Chondrocyte (in vitro differentiated cells): ENCODE data around the gene CDK14. TPM values are rescaled to one million over a fixed set of nuclear protein-coding genes. Genes with fewer than 3 reads are reported as not detected.

Experiments used
- DNase-seq: peaks from one replicate; pipeline ENCODE4 v3.0.0; 2021; ENCODE audit warnings: mixed read lengths, low spot score
- H3K27ac Mint-ChIP-seq: one replicate; pipeline ENCODE4 v1.8.0; 2021; ENCODE audit warnings: mild to moderate bottlenecking, moderate library complexity, mixed read lengths; ENCODE audit not compliant: unreplicated experiment
- H3K27me3 Mint-ChIP-seq: 2 replicates; pipeline ENCODE4 v1.8.0; 2021; ENCODE audit warnings: low read depth, mixed read lengths
- H3K36me3 Mint-ChIP-seq: 2 replicates; pipeline ENCODE4 v1.8.0; 2021; ENCODE audit warnings: low read depth, mixed read lengths
- H3K4me1 Mint-ChIP-seq: 2 replicates; pipeline ENCODE4 v1.8.0; 2021; ENCODE audit warnings: low read depth, mild to moderate bottlenecking, mixed read lengths
- H3K4me3 Mint-ChIP-seq: one replicate; pipeline ENCODE4 v1.8.0; 2021; ENCODE audit warnings: mild to moderate bottlenecking, moderate library complexity, mixed read lengths; ENCODE audit not compliant: unreplicated experiment
- H3K9me3 Mint-ChIP-seq: 2 replicates; pipeline ENCODE4 v1.8.0; 2021; ENCODE audit warnings: low read depth, mixed read lengths
- total RNA-seq: library from RNA; stranded (reverse); gene quantifications from 3 replicates; pipeline ENCODE4 v1.2.1, GENCODE V29; 2021
- TF ChIP-seq, protein P1 (sequence below): fragments of 200-600 bp; sonication (generic); IDR thresholded peaks from 2 replicates; pipeline ENCODE4 v1.5.0; 2021; ENCODE audit warnings: antibody characterized with exemption, mild to moderate bottlenecking, moderate library complexity

CDK14 gene
- total RNA-seq, 1 donor from 2014 or later = 61.4 TPM

DNA sequence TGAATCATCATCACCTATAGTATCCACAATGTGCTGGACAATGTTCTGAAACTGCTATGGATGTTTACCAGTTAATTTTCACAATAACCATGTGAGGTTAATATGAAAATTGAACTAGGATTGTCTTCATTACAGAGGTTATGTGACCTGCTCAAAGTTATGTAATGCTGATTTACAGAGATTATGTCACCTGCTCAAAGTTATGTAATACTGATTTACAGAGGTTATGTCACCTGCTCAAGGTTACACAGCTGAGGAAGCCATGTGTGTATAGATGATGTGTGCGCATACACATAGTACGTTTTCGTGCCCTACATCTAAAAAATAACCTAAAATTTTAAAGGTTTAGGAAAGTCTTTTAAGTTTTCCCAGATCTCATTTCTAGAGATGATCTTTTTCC is 298.0 kb downstream of the CDK14 start:
- no peak overlapping the region for H3K4me3 Mint-ChIP-seq
- peaks cover 3% of the 10 kb centered on the region for H3K9me3 Mint-ChIP-seq
- no peak for DNase-seq
- no peaks in the 10 kb centered on the region for H3K27me3 Mint-ChIP-seq
- H3K36me3 Mint-ChIP-seq = no peaks in the 10 kb centered on the region
- TF ChIP-seq, protein P1, sequence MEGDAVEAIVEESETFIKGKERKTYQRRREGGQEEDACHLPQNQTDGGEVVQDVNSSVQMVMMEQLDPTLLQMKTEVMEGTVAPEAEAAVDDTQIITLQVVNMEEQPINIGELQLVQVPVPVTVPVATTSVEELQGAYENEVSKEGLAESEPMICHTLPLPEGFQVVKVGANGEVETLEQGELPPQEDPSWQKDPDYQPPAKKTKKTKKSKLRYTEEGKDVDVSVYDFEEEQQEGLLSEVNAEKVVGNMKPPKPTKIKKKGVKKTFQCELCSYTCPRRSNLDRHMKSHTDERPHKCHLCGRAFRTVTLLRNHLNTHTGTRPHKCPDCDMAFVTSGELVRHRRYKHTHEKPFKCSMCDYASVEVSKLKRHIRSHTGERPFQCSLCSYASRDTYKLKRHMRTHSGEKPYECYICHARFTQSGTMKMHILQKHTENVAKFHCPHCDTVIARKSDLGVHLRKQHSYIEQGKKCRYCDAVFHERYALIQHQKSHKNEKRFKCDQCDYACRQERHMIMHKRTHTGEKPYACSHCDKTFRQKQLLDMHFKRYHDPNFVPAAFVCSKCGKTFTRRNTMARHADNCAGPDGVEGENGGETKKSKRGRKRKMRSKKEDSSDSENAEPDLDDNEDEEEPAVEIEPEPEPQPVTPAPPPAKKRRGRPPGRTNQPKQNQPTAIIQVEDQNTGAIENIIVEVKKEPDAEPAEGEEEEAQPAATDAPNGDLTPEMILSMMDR = no peak
- H3K27ac Mint-ChIP-seq = no peak overlapping the region
- H3K4me1 Mint-ChIP-seq = peaks cover 22% of the 10 kb centered on the region

GRCh38 chr7:90896458-90896857 is 300.3 kb downstream of the CDK14 start:
- Mint-ChIP-seq H3K27me3 (no peaks in the 10 kb centered on the region), H3K4me1 (peaks cover 22% of the 10 kb centered on the region), H3K4me3 (no peak overlapping the region), H3K9me3 (peaks cover 3% of the 10 kb centered on the region), H3K36me3 (peaks cover 4% of the 10 kb centered on the region), H3K27ac (no peak overlapping the region)
- no peak for DNase-seq
- TF ChIP-seq, protein P1 = no peak

GRCh38 chr7:90897961-90898469 is 301.9 kb downstream of the CDK14 start:
- TF ChIP-seq, protein P1 = no peak
- H3K4me3 Mint-ChIP-seq = no peak overlapping the region
- no peak overlapping the region for H3K27ac Mint-ChIP-seq
- H3K27me3 Mint-ChIP-seq = no peaks in the 10 kb centered on the region
- DNase-seq = no peak
- H3K36me3 Mint-ChIP-seq = peaks cover 10% of the 10 kb centered on the region
- H3K4me1 Mint-ChIP-seq = peaks cover 14% of the 10 kb centered on the region
- peaks cover 6% of the 10 kb centered on the region for H3K9me3 Mint-ChIP-seq

DNA sequence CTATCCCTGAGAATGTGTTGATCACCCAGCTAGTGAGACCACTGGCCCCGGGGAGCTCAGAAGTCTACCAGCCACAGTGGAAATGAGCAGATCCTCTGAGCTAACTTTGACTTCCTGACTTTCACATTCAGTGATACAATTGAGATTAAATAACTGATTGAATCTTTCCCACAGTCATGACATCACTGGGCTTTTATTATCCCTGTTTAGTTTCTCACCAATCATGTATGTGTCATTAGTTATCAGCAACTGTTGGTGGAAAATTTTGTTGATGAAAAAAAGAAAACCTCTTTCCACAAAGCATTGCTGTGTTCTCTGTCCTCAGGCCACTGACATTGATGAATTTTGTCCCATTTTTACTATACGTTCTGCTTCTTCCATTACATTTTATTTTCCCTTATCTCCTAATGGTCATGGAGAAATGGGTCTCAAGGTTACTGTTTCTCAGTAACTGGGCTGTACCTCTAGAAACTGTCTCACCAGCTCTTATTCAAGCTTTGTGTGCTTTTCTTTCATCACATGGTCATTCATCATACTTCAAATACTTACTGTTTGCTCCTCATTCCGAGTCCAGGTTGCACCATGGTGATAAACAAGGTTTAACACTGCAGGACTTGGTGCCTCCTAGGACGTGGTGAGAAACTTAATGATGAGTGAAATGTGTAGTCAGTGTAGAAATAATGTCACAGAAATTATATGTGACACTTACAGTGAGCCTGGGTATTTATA is 304.7 kb downstream of the CDK14 start:
- Mint-ChIP-seq H3K27ac (no peak overlapping the region), H3K9me3 (peaks cover 6% of the 10 kb centered on the region), H3K36me3 (peaks cover 10% of the 10 kb centered on the region), H3K4me3 (no peak overlapping the region), H3K27me3 (no peaks in the 10 kb centered on the region), H3K4me1 (peaks cover 18% of the 10 kb centered on the region)
- TF ChIP-seq, protein P1 = no peak
- no peak for DNase-seq

GRCh38 chr7:90903841-90904240 is 307.7 kb downstream of the CDK14 start:
- H3K36me3 Mint-ChIP-seq = peaks cover 14% of the 10 kb centered on the region
- H3K27ac Mint-ChIP-seq = no peak overlapping the region
- TF ChIP-seq, protein P1 = no peak
- H3K4me3 Mint-ChIP-seq = no peak overlapping the region
- H3K27me3 Mint-ChIP-seq = no peaks in the 10 kb centered on the region
- DNase-seq = no peak
- peaks cover 18% of the 10 kb centered on the region for H3K4me1 Mint-ChIP-seq
- H3K9me3 Mint-ChIP-seq = peaks cover 3% of the 10 kb centered on the region
